PC-3 (cell line): ENCODE results near the gene MMRN2. TPM values are rescaled to one million over a fixed set of nuclear protein-coding genes. Genes with fewer than 3 reads are reported as not detected.

Source experiments
- ATAC-seq: fragments of 200-7000 bp; cut with Tn5 transposase; 2 replicates; pipeline ENCODE4 v1.9.1; 2020; ENCODE audit warnings: mild to moderate bottlenecking, moderate library complexity
- BruUV-seq: library from RNA; stranded (reverse); fragments of 400-500 nt; replicated peaks from 2 replicates; lab custom pipeline; 2021; lab: Mats Ljungman, UMichigan
- CTCF ChIA-PET: fragments of 300-600 bp; sonication (Branson Sonifier 250); formaldehyde crosslinking; loops from one replicate; lab custom pipeline; 2022; ENCODE audit warnings: antibody characterized with exemption; lab: Charles Lee
- POLR2A ChIA-PET: fragments of 300-600 bp; sonication (Branson Sonifier 250); formaldehyde crosslinking; loops from one replicate; lab custom pipeline; 2022; ENCODE audit warnings: antibody characterized with exemption; ENCODE audit not compliant: unreplicated experiment; lab: Charles Lee
- DNase-seq: peaks from one replicate; pipeline ENCODE4 v3.0.0-alpha.2; 2015
- H2AFZ ChIP-seq: fragments of 300-600 bp; sonication (generic); 2 replicates; pipeline ENCODE4 v1.6.0; 2016; ENCODE audit warnings: antibody characterized with exemption, low read length
- H3F3A ChIP-seq: fragments of 300-600 bp; sonication (generic); one replicate; pipeline ENCODE4 v1.6.0; 2017; ENCODE audit warnings: antibody characterized with exemption, low read length, control low read depth, mild to moderate bottlenecking; ENCODE audit not compliant: unreplicated experiment
- H3K27ac ChIP-seq: fragments of 300-600 bp; sonication (generic); 2 replicates; pipeline ENCODE4 v1.5.1; 2016; ENCODE audit warnings: mild to moderate bottlenecking, low read length
- H3K27me3 ChIP-seq: fragments of 300-600 bp; sonication (generic); 2 replicates; pipeline ENCODE4 v1.6.1; 2016; ENCODE audit warnings: low read length, mixed read lengths
- H3K36me3 ChIP-seq: fragments of 300-600 bp; sonication (generic); 2 replicates; pipeline ENCODE4 v1.6.1; 2016; ENCODE audit warnings: low read depth, mixed run types, low read length, mixed read lengths
- H3K4me1 ChIP-seq: fragments of 300-600 bp; sonication (generic); 2 replicates; pipeline ENCODE4 v1.5.1; 2016; ENCODE audit warnings: low read length; ENCODE audit not compliant: insufficient read depth
- H3K4me2 ChIP-seq: fragments of 300-600 bp; sonication (generic); 2 replicates; pipeline ENCODE4 v1.6.0; 2016; ENCODE audit warnings: low read length
- H3K4me3 ChIP-seq: fragments of 300-600 bp; sonication (generic); 2 replicates; pipeline ENCODE4 v1.5.1; 2016; ENCODE audit warnings: mild to moderate bottlenecking, low read length, mixed read lengths
- H3K79me2 ChIP-seq: fragments of 300-600 bp; sonication (generic); 2 replicates; pipeline ENCODE4 v1.6.1; 2017; ENCODE audit warnings: low read length, mixed read lengths
- H3K9ac ChIP-seq: fragments of 300-600 bp; sonication (generic); 2 replicates; pipeline ENCODE4 v1.6.0; 2016; ENCODE audit warnings: mild to moderate bottlenecking, low read length
- H3K9me2 ChIP-seq: fragments of 300-600 bp; sonication (generic); replicated peaks from 2 replicates; pipeline ENCODE4 v1.6.1; 2016; ENCODE audit warnings: mixed run types, low read length, mixed read lengths
- H3K9me3 ChIP-seq: fragments of 300-600 bp; sonication (generic); 2 replicates; pipeline ENCODE4 v1.6.1; 2016; ENCODE audit warnings: low read length, mixed read lengths
- H4K20me1 ChIP-seq: fragments of 300-600 bp; sonication (generic); 2 replicates; pipeline ENCODE4 v1.6.1; 2016; ENCODE audit warnings: low read length, mixed read lengths
- CTCF ChIP-seq: fragments of 300-600 bp; sonication (generic); conservative IDR thresholded peaks from 2 replicates; pipeline ENCODE4 v1.5.1; 2017; ENCODE audit warnings: antibody characterized with exemption, low read depth, mild to moderate bottlenecking, low read length
- EZH2 ChIP-seq: fragments of 300-600 bp; sonication (generic); IDR thresholded peaks from one replicate; pipeline ENCODE4 v1.6.1; 2017; ENCODE audit warnings: antibody characterized with exemption, mild to moderate bottlenecking, low read length; ENCODE audit not compliant: unreplicated experiment
- EZH2phosphoT487 ChIP-seq: fragments of 300-600 bp; sonication (generic); IDR thresholded peaks from 2 replicates; pipeline ENCODE4 v1.6.1; 2018; ENCODE audit warnings: mild to moderate bottlenecking, antibody characterized with exemption, low read length, borderline replicate concordance
- intact Hi-C: fragments of 100-400 bp; cut with micrococcal nuclease; formaldehyde crosslinking; loops from 2 replicates; pipeline ENCODE4 v1.9.0; 2023
- total RNA-seq: library from RNA; depleted of rRNA; stranded (reverse); fragments of >200 nt; gene quantifications from 2 replicates; pipeline ENCODE4 v1.2.3, GENCODE V29; 2014

Gene MMRN2
- total RNA-seq, 1 experiment from 2014 or later: 1.9 TPM

- POLR2A ChIA-PET: no interaction called here
- H2AFZ ChIP-seq: no peak overlapping the region
- H3K27me3 ChIP-seq: no peaks in the 10 kb centered on the region
- no peaks in the 10 kb centered on the region for H3K9me3 ChIP-seq
- no peak for TF ChIP-seq EZH2
- peak; percentile 73 for TF ChIP-seq CTCF
- H3K9me2 ChIP-seq: no peaks in the 10 kb centered on the region
- H3F3A ChIP-seq: no peaks in the 10 kb centered on the region
- CTCF ChIA-PET: interaction anchor here (1.2 kb wide), 1 partner anchor 206 kb away, joined by 4 read pairs; no protein-coding TSS in a partner anchor
- DNase-seq (peak; percentile 67), ATAC-seq (peak; percentile 72)
- H3K9ac ChIP-seq: no peak overlapping the region
- H3K27ac ChIP-seq: no peak overlapping the region
- no peaks in the 10 kb centered on the region for H3K4me1 ChIP-seq
- H3K4me2 ChIP-seq: no peak overlapping the region
- H3K36me3 ChIP-seq: peaks cover 4% of the 10 kb centered on the region; the same call in 1 of the 2 replicates
- no peak overlapping the region for H3K4me3 ChIP-seq
- no peaks in the 10 kb centered on the region for H3K79me2 ChIP-seq
- intact Hi-C loops: loop anchor here (1.0 to 2.0 kb wide), 3 partner anchors 143 to 211 kb away; partner anchors contain the start of gene BMPR1A
- BruUV-seq: no TSS peak
- no peaks in the 10 kb centered on the region for H4K20me1 ChIP-seq
Observed at GRCh38 chr10:86899670-86900276, 57.6 kb downstream of the MMRN2 start.

GRCh38 chr10:86899132-86899531 is 58.3 kb downstream of the MMRN2 start:
- TF ChIP-seq CTCF: no peak
- TF ChIP-seq EZH2: no peak
- no peak for TF ChIP-seq EZH2phosphoT487
- Histone ChIP-seq H4K20me1 (no peaks in the 10 kb centered on the region), H2AFZ (no peak overlapping the region), H3K4me1 (no peaks in the 10 kb centered on the region), H3K27ac (no peak overlapping the region), H3K79me2 (no peaks in the 10 kb centered on the region), H3K9me2 (no peaks in the 10 kb centered on the region), H3K36me3 (peaks cover 3% of the 10 kb centered on the region; the same call in 1 of the 2 replicates), H3K4me3 (no peak overlapping the region), H3K9me3 (no peaks in the 10 kb centered on the region), H3F3A (no peaks in the 10 kb centered on the region), H3K4me2 (no peak overlapping the region), H3K9ac (no peak overlapping the region), H3K27me3 (no peaks in the 10 kb centered on the region)
- BruUV-seq: no TSS peak
- CTCF ChIA-PET: interaction anchor here (0.5 to 1.2 kb wide), 2 partner anchors 61 to 205 kb away, joined by 4 to 6 read pairs; no protein-coding TSS in a partner anchor
- DNase-seq: no peak
- ATAC-seq: no peak
- POLR2A ChIA-PET: no interaction called here
- intact Hi-C loops: loop anchor here (1.0 to 2.0 kb wide), 3 partner anchors 143 to 210 kb away; partner anchors contain the start of gene BMPR1A

GRCh38 chr10:86898511-86898910 is 58.9 kb downstream of the MMRN2 start:
- H3K4me2 ChIP-seq: no peak overlapping the region
- no peak overlapping the region for H2AFZ ChIP-seq
- intact Hi-C loops: loop anchor here (2.0 kb wide), 1 partner anchor 210 kb away; no protein-coding TSS in a partner anchor
- ChIA-PET CTCF (interaction anchor here (0.5 to 1.2 kb wide), 2 partner anchors 60 to 205 kb away, joined by 4 to 6 read pairs; no protein-coding TSS in a partner anchor), POLR2A (no interaction called here)
- H3F3A ChIP-seq: no peaks in the 10 kb centered on the region
- H3K36me3 ChIP-seq: peaks cover 3% of the 10 kb centered on the region; the same call in 1 of the 2 replicates
- no TSS peak for BruUV-seq
- ATAC-seq (no peak), DNase-seq (no peak)
- H3K27me3 ChIP-seq: no peaks in the 10 kb centered on the region
- no peaks in the 10 kb centered on the region for H3K79me2 ChIP-seq
- H4K20me1 ChIP-seq: no peaks in the 10 kb centered on the region
- H3K4me1 ChIP-seq: no peaks in the 10 kb centered on the region
- no peak for TF ChIP-seq CTCF
- no peak for TF ChIP-seq EZH2
- no peak for TF ChIP-seq EZH2phosphoT487
- H3K4me3 ChIP-seq: no peak overlapping the region
- no peaks in the 10 kb centered on the region for H3K9me2 ChIP-seq
- H3K9ac ChIP-seq: no peak overlapping the region
- no peak overlapping the region for H3K27ac ChIP-seq
- H3K9me3 ChIP-seq: no peaks in the 10 kb centered on the region
